ENCODE measurements around the gene TAS2R1.

The TAS2R1 gene

DNA sequence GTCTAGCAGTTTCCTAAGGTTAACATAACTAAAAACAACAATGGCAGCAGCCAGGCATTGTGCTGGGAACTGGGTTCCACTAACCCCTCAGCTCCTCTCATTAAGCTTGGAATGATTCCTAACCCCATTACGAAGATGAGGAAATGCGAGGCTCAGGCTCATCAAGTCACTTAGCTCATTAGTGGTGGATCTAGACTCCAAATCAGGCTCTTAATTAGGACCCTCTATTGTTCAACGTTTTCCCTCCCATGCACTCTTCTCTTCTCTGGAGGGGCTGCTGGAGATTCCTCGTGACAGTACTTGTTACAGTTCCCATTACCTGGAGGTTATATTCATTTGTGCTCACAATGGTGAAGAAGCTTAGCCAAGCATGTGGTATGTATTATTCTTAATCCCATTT is 6.5 kb downstream of the TAS2R1 start:
- H3K9ac ChIP-seq (ENCODE audit: low read length in 2 of 2) = no peak overlapping the region
- H3K9me3 ChIP-seq (ENCODE audit: control insufficient read depth in 2 of 2, low read length in 2 of 2) = no peaks in the 10 kb centered on the region
- H3K36me3 ChIP-seq (ENCODE audit: control insufficient read depth in 2 of 2, insufficient read depth in 2 of 2, low read length in 2 of 2) = no peaks in the 10 kb centered on the region
- no peak overlapping the region for H3K27ac ChIP-seq (ENCODE audit: low read length)
- no peaks in the 10 kb centered on the region for H3K4me1 ChIP-seq (ENCODE audit: control insufficient read depth, insufficient read depth, low read length)
- no peaks in the 10 kb centered on the region for H3K27me3 ChIP-seq (ENCODE audit: control insufficient read depth in 1 of 2, insufficient read depth in 2 of 2, low read length in 2 of 2)
- H3K4me3 ChIP-seq (ENCODE audit: low read length in 2 of 2) = no peak overlapping the region

DNA sequence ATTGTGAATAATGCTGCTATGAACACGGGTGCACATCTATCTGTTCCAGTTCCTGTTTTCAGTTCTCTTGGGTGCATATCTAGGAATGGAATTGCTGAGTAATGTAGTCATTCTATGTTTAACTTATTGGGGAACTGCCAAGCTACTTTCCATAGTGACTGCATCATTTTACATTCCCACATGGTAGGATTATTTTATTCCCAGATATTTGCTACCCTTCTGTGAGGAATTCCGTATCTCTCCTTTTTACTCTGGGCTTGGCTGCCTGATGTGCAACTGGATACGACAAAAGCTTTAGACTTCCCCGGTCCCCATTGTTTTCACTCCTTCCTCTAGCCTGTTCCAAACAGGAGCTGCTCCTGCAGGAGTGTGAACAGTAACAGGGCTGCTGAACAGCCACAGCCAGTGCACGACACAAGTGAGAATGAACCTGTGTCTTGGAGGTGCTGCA is 7.2 kb downstream of the TAS2R1 start:
- Histone ChIP-seq H3K27me3 (ENCODE audit: control insufficient read depth in 1 of 2, insufficient read depth in 2 of 2, low read length in 2 of 2) (no peaks in the 10 kb centered on the region), H3K36me3 (ENCODE audit: control insufficient read depth in 2 of 2, insufficient read depth in 2 of 2, low read length in 2 of 2) (no peaks in the 10 kb centered on the region), H3K4me1 (ENCODE audit: control insufficient read depth, insufficient read depth, low read length) (no peaks in the 10 kb centered on the region), H3K4me3 (ENCODE audit: low read length in 2 of 2) (no peak overlapping the region), H3K27ac (ENCODE audit: low read length) (no peak overlapping the region), H3K9me3 (ENCODE audit: control insufficient read depth in 2 of 2, low read length in 2 of 2) (no peaks in the 10 kb centered on the region), H3K9ac (ENCODE audit: low read length in 2 of 2) (no peak overlapping the region)

- H3K4me1 ChIP-seq (ENCODE audit: control insufficient read depth, insufficient read depth, low read length) = no peaks in the 10 kb centered on the region
- H3K27ac ChIP-seq (ENCODE audit: low read length) = no peak overlapping the region
- H3K9ac ChIP-seq (ENCODE audit: low read length in 2 of 2) = no peak overlapping the region
- no peaks in the 10 kb centered on the region for H3K27me3 ChIP-seq (ENCODE audit: control insufficient read depth in 1 of 2, insufficient read depth in 2 of 2, low read length in 2 of 2)
- no peak overlapping the region for H3K4me3 ChIP-seq (ENCODE audit: low read length in 2 of 2)
- no peaks in the 10 kb centered on the region for H3K9me3 ChIP-seq (ENCODE audit: control insufficient read depth in 2 of 2, low read length in 2 of 2)
- H3K36me3 ChIP-seq (ENCODE audit: control insufficient read depth in 2 of 2, insufficient read depth in 2 of 2, low read length in 2 of 2) = no peaks in the 10 kb centered on the region
These were observed 8.7 kb downstream of the TAS2R1 start for GRCh38 chr5:9621379-9621903.

- no peak overlapping the region for H3K27ac ChIP-seq (ENCODE audit: low read length)
- H3K4me1 ChIP-seq (ENCODE audit: control insufficient read depth, insufficient read depth, low read length) = no peaks in the 10 kb centered on the region
- H3K36me3 ChIP-seq (ENCODE audit: control insufficient read depth in 2 of 2, insufficient read depth in 2 of 2, low read length in 2 of 2) = no peaks in the 10 kb centered on the region
- H3K27me3 ChIP-seq (ENCODE audit: control insufficient read depth in 1 of 2, insufficient read depth in 2 of 2, low read length in 2 of 2) = no peaks in the 10 kb centered on the region
- no peak overlapping the region for H3K4me3 ChIP-seq (ENCODE audit: low read length in 2 of 2)
- H3K9me3 ChIP-seq (ENCODE audit: control insufficient read depth in 2 of 2, low read length in 2 of 2) = no peaks in the 10 kb centered on the region
- H3K9ac ChIP-seq (ENCODE audit: low read length in 2 of 2) = no peak overlapping the region
These were observed 10.6 kb downstream of the TAS2R1 start for GRCh38 chr5:9619331-9620092.

- no peak overlapping the region for H3K27ac ChIP-seq (ENCODE audit: low read length)
- H3K36me3 ChIP-seq (ENCODE audit: control insufficient read depth in 2 of 2, insufficient read depth in 2 of 2, low read length in 2 of 2) = no peaks in the 10 kb centered on the region
- H3K4me1 ChIP-seq (ENCODE audit: control insufficient read depth, insufficient read depth, low read length) = no peaks in the 10 kb centered on the region
- peaks cover 0 to 2% of the 10 kb centered on the region in 2 donors for H3K9me3 ChIP-seq (ENCODE audit: control insufficient read depth in 2 of 2, low read length in 2 of 2)
- H3K9ac ChIP-seq (ENCODE audit: low read length in 2 of 2) = no peak overlapping the region
- no peak overlapping the region for H3K4me3 ChIP-seq (ENCODE audit: low read length in 2 of 2)
- no peaks in the 10 kb centered on the region for H3K27me3 ChIP-seq (ENCODE audit: control insufficient read depth in 1 of 2, insufficient read depth in 2 of 2, low read length in 2 of 2)
These were observed 12.2 kb downstream of the TAS2R1 start for GRCh38 chr5:9617739-9618504.

- Histone ChIP-seq H3K4me1 (ENCODE audit: control insufficient read depth, insufficient read depth, low read length) (no peaks in the 10 kb centered on the region), H3K4me3 (ENCODE audit: low read length in 2 of 2) (no peak overlapping the region), H3K9me3 (ENCODE audit: control insufficient read depth in 2 of 2, low read length in 2 of 2) (peaks cover 0 to 2% of the 10 kb centered on the region in 2 donors), H3K27me3 (ENCODE audit: control insufficient read depth in 1 of 2, insufficient read depth in 2 of 2, low read length in 2 of 2) (no peaks in the 10 kb centered on the region), H3K9ac (ENCODE audit: low read length in 2 of 2) (no peak overlapping the region), H3K27ac (ENCODE audit: low read length) (no peak overlapping the region), H3K36me3 (ENCODE audit: control insufficient read depth in 2 of 2, insufficient read depth in 2 of 2, low read length in 2 of 2) (no peaks in the 10 kb centered on the region)
These were observed 12.9 kb downstream of the TAS2R1 start for GRCh38 chr5:9617221-9617620.

GRCh38 chr5:9615331-9615730 is 14.8 kb downstream of the TAS2R1 start:
- no peaks in the 10 kb centered on the region for H3K4me1 ChIP-seq (ENCODE audit: control insufficient read depth, insufficient read depth, low read length)
- no peak overlapping the region for H3K9ac ChIP-seq (ENCODE audit: low read length in 2 of 2)
- H3K9me3 ChIP-seq (ENCODE audit: control insufficient read depth in 2 of 2, low read length in 2 of 2) = peaks cover 0 to 2% of the 10 kb centered on the region in 2 donors
- no peak overlapping the region for H3K27ac ChIP-seq (ENCODE audit: low read length)
- H3K27me3 ChIP-seq (ENCODE audit: control insufficient read depth in 1 of 2, insufficient read depth in 2 of 2, low read length in 2 of 2) = no peaks in the 10 kb centered on the region
- H3K36me3 ChIP-seq (ENCODE audit: control insufficient read depth in 2 of 2, insufficient read depth in 2 of 2, low read length in 2 of 2) = no peaks in the 10 kb centered on the region
- H3K4me3 ChIP-seq (ENCODE audit: low read length in 2 of 2) = no peak overlapping the region

DNA sequence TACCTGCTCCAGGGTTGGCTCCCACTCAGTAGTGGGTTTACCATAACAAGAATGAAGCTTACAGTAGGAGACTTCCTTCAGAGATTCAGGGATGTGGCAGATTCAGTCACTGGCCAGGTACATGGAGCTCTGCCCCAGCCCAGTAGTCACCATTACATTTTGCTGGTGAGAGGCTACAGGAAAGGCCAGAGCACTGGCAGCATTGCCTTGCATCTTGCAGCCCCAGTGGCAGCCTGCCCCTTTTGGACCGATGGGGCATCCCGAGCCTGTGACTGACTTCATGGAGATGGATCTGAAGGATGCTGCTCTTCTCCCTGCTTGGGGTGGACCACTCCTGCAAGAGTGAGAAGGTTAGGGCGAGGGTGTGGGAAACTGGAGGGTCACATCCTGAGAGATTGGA is 16.8 kb downstream of the TAS2R1 start:
- no peak overlapping the region for H3K27ac ChIP-seq (ENCODE audit: low read length)
- no peak overlapping the region for H3K4me3 ChIP-seq (ENCODE audit: low read length in 2 of 2)
- H3K4me1 ChIP-seq (ENCODE audit: control insufficient read depth, insufficient read depth, low read length) = no peaks in the 10 kb centered on the region
- no peaks in the 10 kb centered on the region for H3K36me3 ChIP-seq (ENCODE audit: control insufficient read depth in 2 of 2, insufficient read depth in 2 of 2, low read length in 2 of 2)
- H3K27me3 ChIP-seq (ENCODE audit: control insufficient read depth in 1 of 2, insufficient read depth in 2 of 2, low read length in 2 of 2) = no peaks in the 10 kb centered on the region
- H3K9ac ChIP-seq (ENCODE audit: low read length in 2 of 2) = no peak overlapping the region
- peaks cover 0 to 2% of the 10 kb centered on the region in 2 donors for H3K9me3 ChIP-seq (ENCODE audit: control insufficient read depth in 2 of 2, low read length in 2 of 2)

DNA sequence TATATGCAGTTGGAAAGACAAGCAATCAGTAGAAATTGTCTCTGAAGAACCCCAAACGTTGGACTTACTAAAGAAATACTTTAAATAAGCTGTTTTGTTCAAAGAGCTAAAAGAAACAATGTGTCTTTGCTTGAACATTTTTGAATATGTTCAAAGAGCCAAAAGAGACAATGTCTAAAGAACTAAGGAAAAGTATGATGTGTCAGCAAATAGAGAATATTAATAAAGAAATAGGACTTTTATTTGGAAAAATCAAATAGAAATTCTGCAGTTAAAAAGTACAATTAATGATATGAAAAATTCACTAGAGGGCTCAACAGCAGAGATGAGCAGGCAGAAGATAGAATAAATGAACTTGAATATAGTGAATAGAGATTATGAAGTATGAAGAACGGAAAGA is 19.2 kb downstream of the TAS2R1 start:
- H3K27me3 ChIP-seq (ENCODE audit: control insufficient read depth in 1 of 2, insufficient read depth in 2 of 2, low read length in 2 of 2) = no peaks in the 10 kb centered on the region

DNA sequence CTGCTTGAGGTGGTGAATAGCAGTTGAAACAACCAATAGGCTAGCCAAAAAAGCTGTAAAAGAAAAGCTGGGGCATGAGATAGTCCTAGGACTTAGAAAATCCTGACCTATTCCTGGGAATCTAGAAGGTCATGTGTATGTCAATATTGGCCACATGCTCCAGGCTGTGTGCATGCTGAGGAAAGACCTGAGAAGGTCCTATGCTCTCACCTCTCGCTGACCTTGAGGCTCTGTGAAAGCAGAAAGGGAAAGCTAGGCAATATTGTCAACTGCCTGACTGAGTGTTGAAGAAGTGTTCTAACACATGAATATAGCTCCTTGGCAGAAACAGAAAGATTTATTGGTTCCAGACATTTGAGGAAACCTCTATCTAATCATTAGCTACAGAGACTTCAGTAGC is 19.8 kb downstream of the TAS2R1 start:
- Histone ChIP-seq H3K9ac (ENCODE audit: low read length in 2 of 2) (no peak overlapping the region), H3K27ac (ENCODE audit: low read length) (no peak overlapping the region), H3K36me3 (ENCODE audit: control insufficient read depth in 2 of 2, insufficient read depth in 2 of 2, low read length in 2 of 2) (no peaks in the 10 kb centered on the region), H3K4me3 (ENCODE audit: low read length in 2 of 2) (no peak overlapping the region), H3K4me1 (ENCODE audit: control insufficient read depth, insufficient read depth, low read length) (no peaks in the 10 kb centered on the region), H3K27me3 (ENCODE audit: control insufficient read depth in 1 of 2, insufficient read depth in 2 of 2, low read length in 2 of 2) (no peaks in the 10 kb centered on the region), H3K9me3 (ENCODE audit: control insufficient read depth in 2 of 2, low read length in 2 of 2) (peaks cover 0 to 2% of the 10 kb centered on the region in 2 donors)

More for the DNA sequence above, 19.2 kb downstream of the TAS2R1 start:
- H3K4me1 ChIP-seq (ENCODE audit: control insufficient read depth, insufficient read depth, low read length) = no peaks in the 10 kb centered on the region
- H3K9ac ChIP-seq (ENCODE audit: low read length in 2 of 2) = no peak overlapping the region
- no peak overlapping the region for H3K27ac ChIP-seq (ENCODE audit: low read length)
- H3K4me3 ChIP-seq (ENCODE audit: low read length in 2 of 2) = no peak overlapping the region
- peaks cover 0 to 2% of the 10 kb centered on the region in 2 donors for H3K9me3 ChIP-seq (ENCODE audit: control insufficient read depth in 2 of 2, low read length in 2 of 2)
- no peaks in the 10 kb centered on the region for H3K36me3 ChIP-seq (ENCODE audit: control insufficient read depth in 2 of 2, insufficient read depth in 2 of 2, low read length in 2 of 2)
